Keratinocyte (primary cell): Measurements from ENCODE around the gene CXCL13.

ENCODE experiments used
- EZH2 ChIP-seq: IDR thresholded peaks from one replicate; pipeline ENCODE4 v1.6.1; 2012; ENCODE audit warnings: inconsistent platforms, mild to moderate bottlenecking, low read length, moderate library complexity
- TF ChIP-seq, protein P1 (sequence below), 3 experiments: IDR thresholded peaks in 1 of 3; conservative IDR thresholded peaks in 1 of 3; optimal IDR thresholded peaks in 1 of 3; 2 replicates in 2 of 3; 3 replicates in 1 of 3; pipeline versions ENCODE3 to v1.5.1; 2011; ENCODE audit warnings: low read length in 3 of 3, mild to moderate bottlenecking in 3 of 3, moderate library complexity in 2 of 3, control low read depth in 1 of 3, inconsistent platforms in 1 of 3; ENCODE audit not compliant: insufficient read depth in 2 of 3; ENCODE audit errors: extremely low read depth in 1 of 3

DNA sequence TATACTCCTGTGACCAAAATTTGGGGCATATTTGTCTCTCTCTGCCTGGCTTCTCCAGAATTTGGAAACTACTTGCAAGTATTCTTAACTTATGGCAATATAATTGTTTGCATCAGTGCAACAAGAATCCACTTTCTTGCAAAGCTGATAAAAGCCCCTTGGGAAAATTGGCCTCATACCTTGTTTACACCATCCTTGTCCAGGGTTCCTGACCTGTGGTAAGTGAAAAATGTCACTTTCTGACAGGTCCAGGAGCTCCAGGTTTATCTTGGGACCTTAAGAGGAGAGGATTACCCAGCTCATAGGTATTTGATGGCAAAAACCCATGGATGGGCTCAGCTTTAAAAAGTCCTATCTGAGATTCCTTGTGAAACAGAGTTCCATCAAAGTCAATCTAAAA, 29.3 kb upstream of the CXCL13 start:
- no peak for TF ChIP-seq EZH2
- TF ChIP-seq, protein P1, sequence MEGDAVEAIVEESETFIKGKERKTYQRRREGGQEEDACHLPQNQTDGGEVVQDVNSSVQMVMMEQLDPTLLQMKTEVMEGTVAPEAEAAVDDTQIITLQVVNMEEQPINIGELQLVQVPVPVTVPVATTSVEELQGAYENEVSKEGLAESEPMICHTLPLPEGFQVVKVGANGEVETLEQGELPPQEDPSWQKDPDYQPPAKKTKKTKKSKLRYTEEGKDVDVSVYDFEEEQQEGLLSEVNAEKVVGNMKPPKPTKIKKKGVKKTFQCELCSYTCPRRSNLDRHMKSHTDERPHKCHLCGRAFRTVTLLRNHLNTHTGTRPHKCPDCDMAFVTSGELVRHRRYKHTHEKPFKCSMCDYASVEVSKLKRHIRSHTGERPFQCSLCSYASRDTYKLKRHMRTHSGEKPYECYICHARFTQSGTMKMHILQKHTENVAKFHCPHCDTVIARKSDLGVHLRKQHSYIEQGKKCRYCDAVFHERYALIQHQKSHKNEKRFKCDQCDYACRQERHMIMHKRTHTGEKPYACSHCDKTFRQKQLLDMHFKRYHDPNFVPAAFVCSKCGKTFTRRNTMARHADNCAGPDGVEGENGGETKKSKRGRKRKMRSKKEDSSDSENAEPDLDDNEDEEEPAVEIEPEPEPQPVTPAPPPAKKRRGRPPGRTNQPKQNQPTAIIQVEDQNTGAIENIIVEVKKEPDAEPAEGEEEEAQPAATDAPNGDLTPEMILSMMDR (optimal IDR thresholded peaks at IDR 0.05 in 1 of 3, IDR thresholded peaks at IDR 0.05 in 1 of 3, conservative IDR thresholded peaks at IDR 0.05 in 1 of 3; ENCODE audit: extremely low read depth in 1 of 3, insufficient read depth in 2 of 3, low read length in 3 of 3) = no peak
